ENCODE measurements around the gene RAB17.

RAB17 gene

DNA sequence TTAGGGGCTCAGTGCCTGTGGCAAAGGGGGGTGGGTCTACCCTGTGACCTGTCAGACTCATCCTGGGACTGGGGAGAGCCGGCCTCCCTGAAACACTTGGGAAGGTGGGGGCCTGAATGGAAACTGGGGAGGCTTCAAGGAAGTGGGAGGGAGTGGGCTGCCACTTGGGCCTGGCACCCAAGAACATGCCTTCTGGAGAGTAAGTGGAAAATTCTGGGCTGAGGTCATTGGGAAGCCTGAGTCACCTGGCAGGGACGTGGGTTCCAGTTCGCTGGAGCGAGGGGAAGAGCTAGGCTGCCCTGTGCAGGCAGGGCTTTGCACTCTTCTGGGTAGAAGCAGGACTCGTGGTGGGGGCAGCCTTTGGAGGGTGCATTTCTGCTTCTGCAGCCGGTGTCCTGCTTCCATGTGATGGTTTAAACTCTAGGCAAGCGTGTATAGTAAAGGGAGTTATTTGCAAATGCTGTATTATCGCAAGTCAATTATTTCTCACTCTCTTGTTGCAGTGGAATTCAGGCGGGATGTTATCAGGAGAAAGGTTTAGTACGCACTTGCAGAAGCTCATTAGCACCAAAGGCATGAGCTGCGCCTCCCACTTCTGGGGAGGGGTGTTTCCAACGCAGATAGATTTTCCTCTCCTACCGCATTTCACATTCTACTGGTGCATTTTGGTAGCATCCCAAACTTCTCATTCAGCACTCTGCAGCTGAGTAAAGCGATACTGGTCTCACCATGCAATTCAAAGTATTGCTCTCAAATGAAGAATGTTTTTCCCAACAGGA lies 40.7 kb upstream of the RAB17 start:
- no peak for ATAC-seq
- no peak for TF ChIP-seq RARB (CRISPR knock-in tag; IDR thresholded peaks at IDR 0.05)
- TF ChIP-seq ZFP3 (CRISPR knock-in tag; IDR thresholded peaks at IDR 0.05): no peak
- TF ChIP-seq, protein P1, sequence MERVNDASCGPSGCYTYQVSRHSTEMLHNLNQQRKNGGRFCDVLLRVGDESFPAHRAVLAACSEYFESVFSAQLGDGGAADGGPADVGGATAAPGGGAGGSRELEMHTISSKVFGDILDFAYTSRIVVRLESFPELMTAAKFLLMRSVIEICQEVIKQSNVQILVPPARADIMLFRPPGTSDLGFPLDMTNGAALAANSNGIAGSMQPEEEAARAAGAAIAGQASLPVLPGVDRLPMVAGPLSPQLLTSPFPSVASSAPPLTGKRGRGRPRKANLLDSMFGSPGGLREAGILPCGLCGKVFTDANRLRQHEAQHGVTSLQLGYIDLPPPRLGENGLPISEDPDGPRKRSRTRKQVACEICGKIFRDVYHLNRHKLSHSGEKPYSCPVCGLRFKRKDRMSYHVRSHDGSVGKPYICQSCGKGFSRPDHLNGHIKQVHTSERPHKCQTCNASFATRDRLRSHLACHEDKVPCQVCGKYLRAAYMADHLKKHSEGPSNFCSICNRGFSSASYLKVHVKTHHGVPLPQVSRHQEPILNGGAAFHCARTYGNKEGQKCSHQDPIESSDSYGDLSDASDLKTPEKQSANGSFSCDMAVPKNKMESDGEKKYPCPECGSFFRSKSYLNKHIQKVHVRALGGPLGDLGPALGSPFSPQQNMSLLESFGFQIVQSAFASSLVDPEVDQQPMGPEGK (CRISPR knock-in tag; IDR thresholded peaks at IDR 0.05; ENCODE audit: borderline replicate concordance): no peak
- no peak for TF ChIP-seq CSDC2 (CRISPR knock-in tag; IDR thresholded peaks at IDR 0.05)

- TF ChIP-seq, protein P2, sequence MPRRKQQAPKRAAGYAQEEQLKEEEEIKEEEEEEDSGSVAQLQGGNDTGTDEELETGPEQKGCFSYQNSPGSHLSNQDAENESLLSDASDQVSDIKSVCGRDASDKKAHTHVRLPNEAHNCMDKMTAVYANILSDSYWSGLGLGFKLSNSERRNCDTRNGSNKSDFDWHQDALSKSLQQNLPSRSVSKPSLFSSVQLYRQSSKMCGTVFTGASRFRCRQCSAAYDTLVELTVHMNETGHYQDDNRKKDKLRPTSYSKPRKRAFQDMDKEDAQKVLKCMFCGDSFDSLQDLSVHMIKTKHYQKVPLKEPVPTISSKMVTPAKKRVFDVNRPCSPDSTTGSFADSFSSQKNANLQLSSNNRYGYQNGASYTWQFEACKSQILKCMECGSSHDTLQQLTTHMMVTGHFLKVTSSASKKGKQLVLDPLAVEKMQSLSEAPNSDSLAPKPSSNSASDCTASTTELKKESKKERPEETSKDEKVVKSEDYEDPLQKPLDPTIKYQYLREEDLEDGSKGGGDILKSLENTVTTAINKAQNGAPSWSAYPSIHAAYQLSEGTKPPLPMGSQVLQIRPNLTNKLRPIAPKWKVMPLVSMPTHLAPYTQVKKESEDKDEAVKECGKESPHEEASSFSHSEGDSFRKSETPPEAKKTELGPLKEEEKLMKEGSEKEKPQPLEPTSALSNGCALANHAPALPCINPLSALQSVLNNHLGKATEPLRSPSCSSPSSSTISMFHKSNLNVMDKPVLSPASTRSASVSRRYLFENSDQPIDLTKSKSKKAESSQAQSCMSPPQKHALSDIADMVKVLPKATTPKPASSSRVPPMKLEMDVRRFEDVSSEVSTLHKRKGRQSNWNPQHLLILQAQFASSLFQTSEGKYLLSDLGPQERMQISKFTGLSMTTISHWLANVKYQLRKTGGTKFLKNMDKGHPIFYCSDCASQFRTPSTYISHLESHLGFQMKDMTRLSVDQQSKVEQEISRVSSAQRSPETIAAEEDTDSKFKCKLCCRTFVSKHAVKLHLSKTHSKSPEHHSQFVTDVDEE (CRISPR knock-in tag; IDR thresholded peaks at IDR 0.05): no peak
- TF ChIP-seq ZNF565 (CRISPR knock-in tag; conservative IDR thresholded peaks at IDR 0.05; ENCODE audit: low read depth) (no peak), TOX (CRISPR knock-in tag; IDR thresholded peaks at IDR 0.05; ENCODE audit: borderline replicate concordance) (no peak), ISL1 (CRISPR knock-in tag; IDR thresholded peaks at IDR 0.05) (no peak), BACH2 (CRISPR knock-in tag; IDR thresholded peaks at IDR 0.05; ENCODE audit: borderline replicate concordance) (no peak), ZFP30 (CRISPR knock-in tag; IDR thresholded peaks at IDR 0.05) (no peak), TCF4 (CRISPR knock-in tag; IDR thresholded peaks at IDR 0.05; ENCODE audit: borderline replicate concordance) (no peak), ESRRG (CRISPR knock-in tag; IDR thresholded peaks at IDR 0.05) (no peak), ZNF70 (CRISPR knock-in tag; IDR thresholded peaks at IDR 0.05) (no peak), ARNTL (CRISPR knock-in tag; IDR thresholded peaks at IDR 0.05; ENCODE audit: borderline replicate concordance, low read depth) (no peak)
- TF ChIP-seq, protein P3, sequence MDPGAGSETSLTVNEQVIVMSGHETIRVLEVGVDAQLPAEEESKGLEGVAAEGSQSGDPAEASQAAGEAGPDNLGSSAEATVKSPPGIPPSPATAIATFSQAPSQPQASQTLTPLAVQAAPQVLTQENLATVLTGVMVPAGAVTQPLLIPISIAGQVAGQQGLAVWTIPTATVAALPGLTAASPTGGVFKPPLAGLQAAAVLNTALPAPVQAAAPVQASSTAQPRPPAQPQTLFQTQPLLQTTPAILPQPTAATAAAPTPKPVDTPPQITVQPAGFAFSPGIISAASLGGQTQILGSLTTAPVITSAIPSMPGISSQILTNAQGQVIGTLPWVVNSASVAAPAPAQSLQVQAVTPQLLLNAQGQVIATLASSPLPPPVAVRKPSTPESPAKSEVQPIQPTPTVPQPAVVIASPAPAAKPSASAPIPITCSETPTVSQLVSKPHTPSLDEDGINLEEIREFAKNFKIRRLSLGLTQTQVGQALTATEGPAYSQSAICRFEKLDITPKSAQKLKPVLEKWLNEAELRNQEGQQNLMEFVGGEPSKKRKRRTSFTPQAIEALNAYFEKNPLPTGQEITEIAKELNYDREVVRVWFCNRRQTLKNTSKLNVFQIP (CRISPR knock-in tag; IDR thresholded peaks at IDR 0.05; ENCODE audit: borderline replicate concordance, low read depth): no peak
Observed at GRCh38 chr2:237630216-237631000, 39.9 kb upstream of the RAB17 start.

DNA sequence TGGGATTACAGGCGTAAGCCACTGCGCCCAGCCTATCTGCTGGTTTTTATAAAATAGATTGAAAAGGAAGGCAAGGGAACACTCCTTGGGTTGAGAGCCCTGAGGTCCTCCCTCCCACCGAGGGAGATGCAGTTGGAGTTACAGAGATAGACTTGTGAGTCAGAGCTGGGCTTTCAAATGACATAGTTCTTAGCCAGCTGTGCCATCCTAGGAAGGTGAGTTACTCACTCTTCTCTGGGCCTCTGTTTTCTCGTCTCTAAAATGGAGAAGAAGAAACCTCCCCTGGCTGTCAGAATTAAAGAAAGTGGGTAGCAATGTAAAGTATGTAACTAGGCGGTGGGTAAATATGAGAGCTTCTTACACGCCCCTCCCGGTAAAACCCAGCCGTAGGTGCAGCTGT lies 39.2 kb upstream of the RAB17 start:
- ATAC-seq: peak; percentile 46
- TF ChIP-seq CSDC2 (CRISPR knock-in tag; IDR thresholded peaks at IDR 0.05) (no peak), ARNTL (CRISPR knock-in tag; IDR thresholded peaks at IDR 0.05; ENCODE audit: borderline replicate concordance, low read depth) (no peak), CREB5 (CRISPR knock-in tag; IDR thresholded peaks at IDR 0.05; ENCODE audit: low read depth) (no peak), ZFP30 (CRISPR knock-in tag; IDR thresholded peaks at IDR 0.05) (no peak), ZC3H10 (CRISPR knock-in tag; IDR thresholded peaks at IDR 0.05) (no peak), ZNF70 (CRISPR knock-in tag; IDR thresholded peaks at IDR 0.05) (no peak), ZFP3 (CRISPR knock-in tag; IDR thresholded peaks at IDR 0.05) (no peak), PPARA (CRISPR knock-in tag; IDR thresholded peaks at IDR 0.05; ENCODE audit: borderline replicate concordance) (no peak), OSR1 (CRISPR knock-in tag; IDR thresholded peaks at IDR 0.05) (no peak), TOX (CRISPR knock-in tag; IDR thresholded peaks at IDR 0.05; ENCODE audit: borderline replicate concordance) (no peak), ESRRG (CRISPR knock-in tag; IDR thresholded peaks at IDR 0.05) (no peak), RARB (CRISPR knock-in tag; IDR thresholded peaks at IDR 0.05) (no peak), ZNF565 (CRISPR knock-in tag; conservative IDR thresholded peaks at IDR 0.05; ENCODE audit: low read depth) (no peak)
- TF ChIP-seq, protein P4, sequence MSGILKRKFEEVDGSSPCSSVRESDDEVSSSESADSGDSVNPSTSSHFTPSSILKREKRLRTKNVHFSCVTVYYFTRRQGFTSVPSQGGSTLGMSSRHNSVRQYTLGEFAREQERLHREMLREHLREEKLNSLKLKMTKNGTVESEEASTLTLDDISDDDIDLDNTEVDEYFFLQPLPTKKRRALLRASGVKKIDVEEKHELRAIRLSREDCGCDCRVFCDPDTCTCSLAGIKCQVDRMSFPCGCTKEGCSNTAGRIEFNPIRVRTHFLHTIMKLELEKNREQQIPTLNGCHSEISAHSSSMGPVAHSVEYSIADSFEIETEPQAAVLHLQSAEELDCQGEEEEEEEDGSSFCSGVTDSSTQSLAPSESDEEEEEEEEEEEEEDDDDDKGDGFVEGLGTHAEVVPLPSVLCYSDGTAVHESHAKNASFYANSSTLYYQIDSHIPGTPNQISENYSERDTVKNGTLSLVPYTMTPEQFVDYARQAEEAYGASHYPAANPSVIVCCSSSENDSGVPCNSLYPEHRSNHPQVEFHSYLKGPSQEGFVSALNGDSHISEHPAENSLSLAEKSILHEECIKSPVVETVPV (CRISPR knock-in tag; IDR thresholded peaks at IDR 0.05): no peak
- TF ChIP-seq, protein P3 (CRISPR knock-in tag; IDR thresholded peaks at IDR 0.05; ENCODE audit: borderline replicate concordance, low read depth): no peak
- TF ChIP-seq, protein P2 (CRISPR knock-in tag; IDR thresholded peaks at IDR 0.05): no peak

More at GRCh38 chr2:237630216-237631000, 39.9 kb upstream of the RAB17 start:
- ATAC-seq: no peak

All from SK-N-SH treated with all-trans-retinoic acid at 6 μM for 48 hours (cell line).